ENCODE measurements around the gene ZNF280A.
"Not testable (repeated sequence)": the region's sequence is repeated elsewhere in the genome, so short reads cannot be mapped to it uniquely, and the experiment has no call there.

GRCh38 chr22:22468794-22469469 lies 51.1 kb downstream of the ZNF280A start:
- not testable (repeated sequence) for TF ChIP-seq SPI1 (IDR thresholded peaks at IDR 0.05; ENCODE audit: borderline replicate concordance, low read depth); CTCF (IDR thresholded peaks at IDR 0.05; ENCODE audit: insufficient read depth, low read length)

Measured in HL-60 (cell line).